Retina (tissue), 1 donor: ENCODE measurements around the gene CARD6.
A peak's percentile ranks its signal among the peaks of the same experiment; 100 is the strongest.
"Not testable (repeated sequence)": the region's sequence is repeated elsewhere in the genome, so short reads cannot be mapped to it uniquely, and the experiment has no call there.

Source experiments
- DNase-seq: peaks from one replicate; pipeline ENCODE4 v3.0.0-alpha.2; 2016

CARD6 gene

GRCh38 chr5:40877371-40877988 lies 36.3 kb downstream of the CARD6 start:
- no peak for DNase-seq

- DNase-seq, result peak; percentile 16
Observed at GRCh38 chr5:40879163-40879942, 38.2 kb downstream of the CARD6 start.

DNA sequence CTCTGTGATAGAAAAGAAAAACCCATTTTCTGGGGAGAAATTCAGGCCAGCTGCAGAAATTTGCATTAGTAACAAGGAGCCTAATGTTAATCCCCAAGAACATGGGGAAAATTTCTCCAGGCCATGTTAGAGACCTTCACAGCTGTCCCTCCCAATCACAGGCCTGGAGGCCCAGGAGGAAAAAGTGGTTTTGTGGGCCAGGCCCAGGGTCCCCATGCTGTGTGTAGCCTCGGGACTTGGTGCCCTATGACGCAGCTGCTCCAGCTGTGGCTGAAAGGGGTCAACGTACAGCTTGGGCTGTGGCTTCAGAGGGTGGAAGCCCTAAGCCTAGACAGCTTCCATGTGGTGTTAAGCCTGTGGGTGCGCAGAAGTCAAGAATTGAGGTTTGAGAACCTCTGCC lies 41.1 kb downstream of the CARD6 start:
- DNase-seq, result no peak

DNA sequence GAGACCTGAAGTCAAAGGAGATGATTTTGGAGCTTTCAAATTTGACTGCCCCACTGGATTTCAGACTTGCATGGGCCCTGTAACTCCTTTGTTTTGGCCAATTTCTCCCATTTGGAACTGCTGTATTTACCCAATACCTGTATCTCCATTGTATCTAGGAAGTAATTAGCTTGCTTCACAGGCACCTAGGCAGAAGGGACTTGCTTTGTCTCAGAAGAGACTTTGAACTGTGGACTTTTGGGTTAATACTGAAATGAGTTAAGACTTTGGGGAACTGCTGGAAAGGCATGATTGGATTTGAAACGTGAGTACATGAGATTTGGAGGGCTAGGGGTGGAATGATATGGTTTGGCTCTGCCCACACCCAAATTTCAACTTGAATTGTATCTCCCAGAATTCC lies 41.9 kb downstream of the CARD6 start:
- not testable (repeated sequence) for DNase-seq

GRCh38 chr5:40895440-40896425 lies 54.6 kb downstream of the CARD6 start:
- not testable (repeated sequence) for DNase-seq

DNA sequence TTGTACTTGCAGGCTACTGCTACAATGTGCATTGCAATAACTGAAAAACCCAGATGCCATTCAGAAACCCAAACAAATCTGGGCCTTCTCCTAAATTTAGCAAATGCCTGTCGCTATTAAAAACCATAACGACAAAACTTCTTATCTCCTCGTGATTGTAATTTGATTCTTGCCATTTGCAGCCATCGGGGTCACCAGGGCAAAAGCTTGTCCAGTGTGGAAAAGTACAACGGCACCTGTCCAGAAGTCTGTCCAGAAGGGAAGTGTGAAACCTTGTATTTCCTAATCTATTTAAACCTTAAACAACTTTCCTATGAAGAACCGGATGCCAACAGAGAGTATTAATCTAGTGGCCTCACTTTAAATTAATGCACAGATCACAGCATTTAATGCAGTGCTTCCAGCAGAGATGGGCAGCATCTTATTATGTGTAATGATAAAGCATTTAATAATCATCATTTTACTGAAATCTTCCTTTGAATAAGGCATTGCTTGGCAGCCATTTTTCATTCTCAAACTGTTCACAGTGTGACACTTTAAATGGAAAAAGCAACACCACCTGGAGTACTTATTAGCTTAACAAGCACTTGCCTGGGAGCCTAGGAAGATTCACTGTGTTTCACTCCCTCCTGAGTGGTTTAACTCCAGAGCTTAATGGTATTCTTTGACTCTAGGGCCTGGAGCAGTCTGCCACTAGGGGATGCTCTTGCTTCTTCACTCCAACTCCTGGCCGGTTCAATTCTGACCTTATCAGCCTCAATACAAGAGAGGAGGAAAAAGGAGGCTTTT lies 63.2 kb downstream of the CARD6 start:
- peak; percentile 66 for DNase-seq

- no peak for DNase-seq
Observed at GRCh38 chr5:40904994-40905306, 63.8 kb downstream of the CARD6 start.

GRCh38 chr5:40906351-40906751 lies 65.2 kb downstream of the CARD6 start:
- no peak for DNase-seq

DNA sequence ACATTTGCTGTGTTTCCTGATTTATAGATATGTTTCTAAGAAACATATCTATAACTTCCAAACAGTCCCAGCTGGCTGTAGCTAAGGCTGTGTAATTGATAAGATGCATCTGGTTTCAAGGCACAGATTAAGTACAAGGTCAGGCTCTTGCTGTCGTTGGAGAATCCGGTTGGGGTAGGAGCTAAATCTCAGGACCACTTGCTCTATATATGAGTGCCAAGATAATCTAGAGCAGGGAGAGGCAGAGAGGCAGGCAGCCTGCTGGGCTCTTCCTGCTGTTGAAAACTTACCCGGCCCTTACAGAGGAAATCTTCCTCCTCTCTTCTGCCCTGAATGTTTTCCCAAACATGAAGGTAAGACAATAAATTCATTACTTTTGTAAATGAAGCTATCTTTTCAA lies 68.1 kb downstream of the CARD6 start, which contains the start of gene C7:
Gene C7 (plus strand): TSS at position 234 of the 400 bp plus-strand sequence. CDS start 114 bp downstream, at position 348.
- no peak for DNase-seq

- no peak for DNase-seq
Observed at GRCh38 chr5:40909723-40910122, 68.6 kb downstream of the CARD6 start.
